H9 (cell line): Measurements from ENCODE around the gene TJAP1. TPM values are rescaled to one million over a fixed set of nuclear protein-coding genes. Genes with fewer than 3 reads are reported as not detected.

Experiments used
- DNase-seq: peaks from one replicate; pipeline ENCODE4 v3.0.0-alpha.2; 2017
- H2AFZ ChIP-seq: one replicate; pipeline ENCODE4 v1.6.1; 2013; ENCODE audit warnings: mild to moderate bottlenecking, low read length, control low read depth, moderate library complexity
- H2AK5ac ChIP-seq: 2 replicates; pipeline ENCODE4 v1.6.1; 2013; ENCODE audit warnings: low read length, control low read depth, mixed read lengths; ENCODE audit not compliant: insufficient read length
- H2BK120ac ChIP-seq: one replicate; pipeline ENCODE4 v1.6.1; 2013; ENCODE audit warnings: low read depth, mild to moderate bottlenecking, low read length, control low read depth, inconsistent platforms; ENCODE audit not compliant: poor library complexity, severe bottlenecking
- H2BK12ac ChIP-seq: 2 replicates; pipeline ENCODE4 v1.6.1; 2013; ENCODE audit warnings: low read length, control low read depth, mixed read lengths, low read depth; ENCODE audit not compliant: insufficient read length
- H2BK15ac ChIP-seq: 2 replicates; pipeline ENCODE4 v1.6.1; 2013; ENCODE audit warnings: low read depth, low read length, control low read depth
- H2BK20ac ChIP-seq: one replicate; pipeline ENCODE4 v1.6.1; 2013; ENCODE audit warnings: low read depth, mild to moderate bottlenecking, low read length, control low read depth, inconsistent platforms; ENCODE audit not compliant: poor library complexity, severe bottlenecking
- H2BK5ac ChIP-seq: 2 replicates; pipeline ENCODE4 v1.6.1; 2013; ENCODE audit warnings: low read length, control low read depth, mixed read lengths; ENCODE audit not compliant: insufficient read length
- H3K14ac ChIP-seq: 2 replicates; pipeline ENCODE4 v1.6.1; 2013; ENCODE audit warnings: low read length, control low read depth; ENCODE audit not compliant: insufficient read depth
- H3K18ac ChIP-seq: 2 replicates; pipeline ENCODE4 v1.6.1; 2013; ENCODE audit warnings: low read depth, mild to moderate bottlenecking, mixed read lengths, low read length, control low read depth; ENCODE audit not compliant: insufficient read length
- H3K23ac ChIP-seq: 2 replicates; pipeline ENCODE4 v1.6.1; 2013; ENCODE audit warnings: low read length, control low read depth, mixed read lengths, low read depth; ENCODE audit not compliant: insufficient read length
- H3K23me2 ChIP-seq: 2 replicates; pipeline ENCODE4 v1.6.1; 2013; ENCODE audit warnings: low read depth, mild to moderate bottlenecking, mixed read lengths, low read length, control low read depth; ENCODE audit not compliant: insufficient read length, poor library complexity, severe bottlenecking
- H3K27ac ChIP-seq: 2 replicates; pipeline ENCODE4 v1.5.1; 2013; ENCODE audit warnings: low read length, control low read depth, mixed read lengths, low read depth; ENCODE audit not compliant: insufficient read length
- H3K27me3 ChIP-seq: 2 replicates; pipeline ENCODE4 v1.6.1; 2013; ENCODE audit warnings: low read length, control low read depth, inconsistent platforms; ENCODE audit not compliant: insufficient read depth
- H3K4ac ChIP-seq: 2 replicates; pipeline ENCODE4 v1.6.1; 2013; ENCODE audit warnings: low read depth, mild to moderate bottlenecking, control low read depth, inconsistent platforms, low read length, moderate library complexity
- H3K4me1 ChIP-seq: 2 replicates; pipeline ENCODE4 v1.6.1; 2013; ENCODE audit warnings: low read length, control low read depth, inconsistent platforms; ENCODE audit not compliant: insufficient read depth
- H3K4me2 ChIP-seq: 2 replicates; pipeline ENCODE4 v1.6.1; 2013; ENCODE audit warnings: low read length, control low read depth, mixed read lengths; ENCODE audit not compliant: insufficient read length, insufficient read depth
- H3K56ac ChIP-seq: 2 replicates; pipeline ENCODE4 v1.6.1; 2013; ENCODE audit warnings: low read depth, mild to moderate bottlenecking, mixed read lengths, low read length, control low read depth; ENCODE audit not compliant: insufficient read length
- H3K79me1 ChIP-seq: 2 replicates; pipeline ENCODE4 v1.6.1; 2013; ENCODE audit warnings: low read depth, mild to moderate bottlenecking, moderate library complexity, low read length, control low read depth, inconsistent platforms; ENCODE audit not compliant: insufficient read depth, poor library complexity, severe bottlenecking
- H3K79me2 ChIP-seq: 2 replicates; pipeline ENCODE4 v1.6.1; 2013; ENCODE audit warnings: low read length, control low read depth, inconsistent platforms; ENCODE audit not compliant: insufficient read depth
- H3K9ac ChIP-seq: 2 replicates; pipeline ENCODE4 v1.6.1; 2013; ENCODE audit warnings: low read length, control low read depth, mixed read lengths; ENCODE audit not compliant: insufficient read length; ENCODE audit errors: extremely low read depth
- H3K9me3 ChIP-seq: one replicate; pipeline ENCODE4 v1.6.1; 2013; ENCODE audit warnings: low read depth, low read length, inconsistent platforms; ENCODE audit not compliant: control insufficient read depth
- H3T11ph ChIP-seq: one replicate; pipeline ENCODE4 v1.6.1; 2013; ENCODE audit warnings: mild to moderate bottlenecking, low read length, control low read depth, inconsistent platforms
- H4K20me1 ChIP-seq: one replicate; pipeline ENCODE4 v1.6.1; 2013; ENCODE audit not compliant: control insufficient read depth, insufficient read length, insufficient read depth
- H4K5ac ChIP-seq: 2 replicates; pipeline ENCODE4 v1.6.1; 2013; ENCODE audit warnings: low read depth, mild to moderate bottlenecking, mixed read lengths, low read length, control low read depth; ENCODE audit not compliant: insufficient read length
- H4K8ac ChIP-seq: replicated peaks from 2 replicates; pipeline ENCODE4 v1.6.1; 2013; ENCODE audit warnings: low read length, control low read depth, mixed read lengths, low read depth; ENCODE audit not compliant: insufficient read length
- H4K91ac ChIP-seq: 2 replicates; pipeline ENCODE4 v1.6.1; 2013; ENCODE audit warnings: low read depth, mild to moderate bottlenecking, moderate library complexity, mixed read lengths, low read length, control low read depth; ENCODE audit not compliant: insufficient read length
- H3K27ac Mint-ChIP-seq, 3 experiments: 2 replicates in 2 of 3; 3 replicates in 1 of 3; pipeline ENCODE4 v1.8.0; 2020 to 2021; ENCODE audit warnings: mixed read lengths in 3 of 3, mild to moderate bottlenecking in 1 of 3, moderate library complexity in 1 of 3
- H3K27me3 Mint-ChIP-seq: 2 replicates; pipeline ENCODE4 v1.8.0; 2021; ENCODE audit warnings: low read depth, mild to moderate bottlenecking, moderate library complexity, mixed read lengths
- H3K36me3 Mint-ChIP-seq, 3 experiments: 2 replicates in 2 of 3; 3 replicates in 1 of 3; pipeline ENCODE4 v1.8.0; 2020 to 2021; ENCODE audit warnings: low read depth in 3 of 3, mixed read lengths in 3 of 3; ENCODE audit not compliant: insufficient read depth in 1 of 3
- H3K4me1 Mint-ChIP-seq, 2 experiments: 2 replicates each; pipeline ENCODE4 v1.8.0; 2020; ENCODE audit warnings: mixed read lengths in 2 of 2
- H3K4me3 Mint-ChIP-seq, 2 experiments: 2 replicates in 1 of 2; 3 replicates in 1 of 2; pipeline ENCODE4 v1.8.0; 2020 to 2021; ENCODE audit warnings: mild to moderate bottlenecking in 2 of 2, mixed read lengths in 2 of 2, moderate library complexity in 1 of 2
- H3K9me3 Mint-ChIP-seq, 2 experiments: 2 replicates in 1 of 2; 3 replicates in 1 of 2; pipeline ENCODE4 v1.8.0; 2020; ENCODE audit warnings: mild to moderate bottlenecking in 2 of 2, mixed read lengths in 2 of 2, moderate library complexity in 1 of 2
- WGBS: extraction: QIAGEN DNeasy Blood & Tissue Kit; methylation state at CpG from one replicate; pipeline ENCODE4 v1.1.7; 2013; ENCODE audit warnings: missing lambda C conversion rate, low lambda C conversion rate, mixed read lengths; ENCODE audit not compliant: insufficient read length; ENCODE audit errors: extremely low coverage; 5-methylcytosine and 5-hydroxymethylcytosine counted together
- total RNA-seq: library from RNA; stranded (reverse); gene quantifications from 2 replicates; pipeline ENCODE4 v1.2.1, GENCODE V29; 2021
- TF ChIP-seq, protein P1 (sequence below): fragments of 200-600 bp; sonication (generic); conservative IDR thresholded peaks from 3 replicates; pipeline ENCODE4 v1.8.0; 2021; ENCODE audit warnings: antibody characterized with exemption, mild to moderate bottlenecking

Gene TJAP1
- total RNA-seq, 1 experiment from 2014 or later = 45.1 TPM

DNA sequence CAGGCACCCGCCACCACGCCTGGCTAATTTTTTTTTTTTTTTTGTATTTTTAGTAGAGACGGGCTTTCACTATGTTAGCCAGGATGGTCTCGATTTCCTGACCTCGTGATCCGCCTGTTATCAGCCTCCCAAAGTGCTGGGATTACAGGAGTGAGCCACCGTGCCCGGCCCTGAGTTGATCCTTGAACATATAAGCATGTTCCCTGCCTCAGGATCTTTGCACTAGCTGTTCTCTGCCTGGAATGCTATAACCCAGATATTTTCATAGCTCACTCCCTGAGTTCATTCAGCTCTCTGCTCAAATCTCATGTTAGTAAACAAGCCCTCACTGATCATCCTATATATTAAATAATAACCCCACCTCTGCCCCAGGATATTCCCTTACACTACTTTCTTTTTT, 13.0 kb upstream of the TJAP1 start:
- no peak overlapping the region for H3T11ph ChIP-seq
- no peaks in the 10 kb centered on the region for H3K9me3 Mint-ChIP-seq
- H3K27me3 ChIP-seq = no peaks in the 10 kb centered on the region
- peaks cover 2% of the 10 kb centered on the region; the same call in 1 of the 2 replicates for H3K4me1 ChIP-seq
- H3K9me3 ChIP-seq = no peaks in the 10 kb centered on the region
- H2AK5ac ChIP-seq = no peak overlapping the region
- no peak overlapping the region for H3K23ac ChIP-seq
- no peaks in the 10 kb centered on the region for H4K20me1 ChIP-seq
- no peak overlapping the region for H2BK5ac ChIP-seq
- H2BK20ac ChIP-seq = no peak overlapping the region
- H3K4ac ChIP-seq = no peak overlapping the region
- H4K8ac ChIP-seq = no peak overlapping the region
- H3K56ac ChIP-seq = no peak overlapping the region
- no peak overlapping the region for H3K4me3 Mint-ChIP-seq
- no peak for DNase-seq
- no peak overlapping the region for H2AFZ ChIP-seq
- H4K91ac ChIP-seq = no peak overlapping the region
- H3K27ac ChIP-seq = no peak overlapping the region
- peaks cover 9 to 11% of the 10 kb centered on the region in 2 experiments for H3K4me1 Mint-ChIP-seq
- no peaks in the 10 kb centered on the region for H3K79me2 ChIP-seq
- H3K27ac Mint-ChIP-seq = no peak overlapping the region
- no CpG with 5 or more reads among the region's 8 CpGs for WGBS
- no peak overlapping the region for H3K4me2 ChIP-seq
- no peak overlapping the region for H3K14ac ChIP-seq
- H4K5ac ChIP-seq = no peak overlapping the region
- peaks cover 17% of the 10 kb centered on the region for H3K27me3 Mint-ChIP-seq
- H2BK12ac ChIP-seq = no peak overlapping the region
- no peak overlapping the region for H2BK15ac ChIP-seq
- H3K18ac ChIP-seq = no peak overlapping the region
- TF ChIP-seq, protein P1, sequence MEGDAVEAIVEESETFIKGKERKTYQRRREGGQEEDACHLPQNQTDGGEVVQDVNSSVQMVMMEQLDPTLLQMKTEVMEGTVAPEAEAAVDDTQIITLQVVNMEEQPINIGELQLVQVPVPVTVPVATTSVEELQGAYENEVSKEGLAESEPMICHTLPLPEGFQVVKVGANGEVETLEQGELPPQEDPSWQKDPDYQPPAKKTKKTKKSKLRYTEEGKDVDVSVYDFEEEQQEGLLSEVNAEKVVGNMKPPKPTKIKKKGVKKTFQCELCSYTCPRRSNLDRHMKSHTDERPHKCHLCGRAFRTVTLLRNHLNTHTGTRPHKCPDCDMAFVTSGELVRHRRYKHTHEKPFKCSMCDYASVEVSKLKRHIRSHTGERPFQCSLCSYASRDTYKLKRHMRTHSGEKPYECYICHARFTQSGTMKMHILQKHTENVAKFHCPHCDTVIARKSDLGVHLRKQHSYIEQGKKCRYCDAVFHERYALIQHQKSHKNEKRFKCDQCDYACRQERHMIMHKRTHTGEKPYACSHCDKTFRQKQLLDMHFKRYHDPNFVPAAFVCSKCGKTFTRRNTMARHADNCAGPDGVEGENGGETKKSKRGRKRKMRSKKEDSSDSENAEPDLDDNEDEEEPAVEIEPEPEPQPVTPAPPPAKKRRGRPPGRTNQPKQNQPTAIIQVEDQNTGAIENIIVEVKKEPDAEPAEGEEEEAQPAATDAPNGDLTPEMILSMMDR = no peak
- H3K79me1 ChIP-seq = no peaks in the 10 kb centered on the region
- no peak overlapping the region for H3K9ac ChIP-seq
- no peaks in the 10 kb centered on the region for H3K23me2 ChIP-seq
- no peaks in the 10 kb centered on the region for H3K36me3 Mint-ChIP-seq
- H2BK120ac ChIP-seq = no peak overlapping the region
